ENCODE results near the gene TMEM37. TPM values are rescaled to one million over a fixed set of nuclear protein-coding genes. Genes with fewer than 3 reads are reported as not detected.

Gene TMEM37
- total and polyA plus RNA-seq, 2 of the 13 experiments (the other 11 are each of a cell fraction or from before 2014, with no cell fraction given) = 37.7 to 115 TPM

DNA sequence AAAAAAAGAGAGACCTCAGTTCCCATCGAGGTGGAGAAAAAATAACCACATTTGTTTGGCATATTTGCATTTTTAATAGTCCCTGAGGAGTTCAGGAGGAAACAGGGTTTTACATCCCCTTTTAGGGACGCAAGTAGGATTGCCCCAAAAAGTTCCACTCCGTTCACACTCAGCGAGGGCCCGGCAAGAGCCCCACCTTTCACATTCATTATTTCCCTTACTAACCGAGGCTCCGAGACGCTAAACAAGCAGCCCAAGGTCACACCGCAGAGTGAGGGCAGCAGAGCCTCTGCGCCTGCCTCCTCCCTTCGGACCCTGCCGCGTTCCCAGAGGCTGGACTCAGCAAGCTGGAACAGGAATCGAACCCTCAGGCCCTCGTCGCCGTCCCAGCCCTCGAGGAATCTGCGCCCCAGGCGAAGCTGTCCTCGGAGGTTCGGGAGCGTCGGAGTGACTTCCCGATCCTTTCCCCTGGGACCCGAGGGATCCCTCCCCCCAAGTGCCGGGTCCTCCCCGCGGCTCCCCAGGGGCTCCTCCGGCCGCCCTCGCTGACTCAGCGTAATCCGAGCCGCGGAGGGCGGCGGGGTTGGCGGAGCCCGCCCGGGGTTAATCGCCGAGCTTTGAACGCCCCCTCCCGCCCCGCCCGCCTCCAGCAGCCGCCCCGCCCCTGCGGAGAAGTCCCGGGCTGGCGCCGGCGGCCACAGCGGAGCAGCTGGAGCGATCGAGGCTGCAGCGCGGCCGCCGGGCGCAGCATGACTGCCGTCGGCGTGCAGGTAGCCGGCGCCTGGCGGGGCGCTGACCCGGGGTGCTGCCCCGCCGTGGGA, at the start of gene TMEM37 (continued):
- TF ChIP-seq, protein P1, sequence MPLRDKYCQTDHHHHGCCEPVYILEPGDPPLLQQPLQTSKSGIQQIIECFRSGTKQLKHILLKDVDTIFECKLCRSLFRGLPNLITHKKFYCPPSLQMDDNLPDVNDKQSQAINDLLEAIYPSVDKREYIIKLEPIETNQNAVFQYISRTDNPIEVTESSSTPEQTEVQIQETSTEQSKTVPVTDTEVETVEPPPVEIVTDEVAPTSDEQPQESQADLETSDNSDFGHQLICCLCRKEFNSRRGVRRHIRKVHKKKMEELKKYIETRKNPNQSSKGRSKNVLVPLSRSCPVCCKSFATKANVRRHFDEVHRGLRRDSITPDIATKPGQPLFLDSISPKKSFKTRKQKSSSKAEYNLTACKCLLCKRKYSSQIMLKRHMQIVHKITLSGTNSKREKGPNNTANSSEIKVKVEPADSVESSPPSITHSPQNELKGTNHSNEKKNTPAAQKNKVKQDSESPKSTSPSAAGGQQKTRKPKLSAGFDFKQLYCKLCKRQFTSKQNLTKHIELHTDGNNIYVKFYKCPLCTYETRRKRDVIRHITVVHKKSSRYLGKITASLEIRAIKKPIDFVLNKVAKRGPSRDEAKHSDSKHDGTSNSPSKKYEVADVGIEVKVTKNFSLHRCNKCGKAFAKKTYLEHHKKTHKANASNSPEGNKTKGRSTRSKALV (CRISPR knock-in tag; IDR thresholded peaks at IDR 0.05) = peak; percentile 62
- no peak; the same call in 1 of the 2 replicates for TF ChIP-seq RFXANK (CRISPR knock-in tag; IDR thresholded peaks at IDR 0.05)
- TF ChIP-seq ZNF251 (CRISPR knock-in tag; IDR thresholded peaks at IDR 0.05) = peak; percentile 88
- no peak for TF ChIP-seq CBX5 (CRISPR knock-in tag; IDR thresholded peaks at IDR 0.05; ENCODE audit: borderline replicate concordance)
- TF ChIP-seq RARA (CRISPR knock-in tag; IDR thresholded peaks at IDR 0.05) = peak; percentile 86
- TF ChIP-seq ZNF652 (CRISPR knock-in tag; IDR thresholded peaks at IDR 0.05; ENCODE audit: borderline replicate concordance, low read depth) = no peak
- TF ChIP-seq ZNF549 (CRISPR knock-in tag; IDR thresholded peaks at IDR 0.05) = no peak
- TF ChIP-seq HNF1B (CRISPR knock-in tag; IDR thresholded peaks at IDR 0.05) = peak; percentile 92; the same call in 1 of the 2 replicates
- no peak; the same call in 1 of the 2 replicates for TF ChIP-seq TOPORS (CRISPR knock-in tag; IDR thresholded peaks at IDR 0.05)
- TF ChIP-seq ZFP1 (CRISPR knock-in tag; IDR thresholded peaks at IDR 0.05) = peak; percentile 16; the same call in 1 of the 2 replicates
- TF ChIP-seq SP5 (CRISPR knock-in tag; IDR thresholded peaks at IDR 0.05; ENCODE audit: borderline replicate concordance, low read depth) = peak; percentile 91
- peak; percentile 32 for TF ChIP-seq AGO1 (IDR thresholded peaks at IDR 0.05; ENCODE audit: low read depth, low read length, poor library complexity, severe bottlenecking)
- no peak for TF ChIP-seq STAT6 (CRISPR knock-in tag; IDR thresholded peaks at IDR 0.05; ENCODE audit: borderline replicate concordance)
- TF ChIP-seq ZFP37 (CRISPR knock-in tag; IDR thresholded peaks at IDR 0.05; ENCODE audit: borderline replicate concordance) = peak; percentile 88; the same call in 1 of the 2 replicates
- TF ChIP-seq RFX1 (IDR thresholded peaks at IDR 0.05) = no peak
- no peak for TF ChIP-seq GLMP (CRISPR knock-in tag; IDR thresholded peaks at IDR 0.05; ENCODE audit: borderline replicate concordance)
- TF ChIP-seq KDM6A (CRISPR knock-in tag; IDR thresholded peaks at IDR 0.05; ENCODE audit: low read depth) = peak; percentile 43; the same call in 1 of the 2 replicates
- peak; percentile 81; the same call in 1 of the 2 replicates for TF ChIP-seq ZNF281 (CRISPR knock-in tag; IDR thresholded peaks at IDR 0.05; ENCODE audit: borderline replicate concordance)
- no peak for TF ChIP-seq SOX6 (IDR thresholded peaks at IDR 0.05)
- TF ChIP-seq SOX6 (CRISPR knock-in tag; IDR thresholded peaks at IDR 0.05) = peak; percentile 87

All from HepG2 (cell line).